ENCODE results near the gene FKBP14.

Gene FKBP14

GRCh38 chr7:30022991-30023390 is 3.5 kb downstream of the FKBP14 start:
- Mint-ChIP-seq H3K36me3 (ENCODE audit: low read depth) (peaks cover 8% of the 10 kb centered on the region), H3K4me3 (no peak overlapping the region), H3K9me3 (no peaks in the 10 kb centered on the region), H3K27me3 (no peaks in the 10 kb centered on the region), H3K27ac (no peak overlapping the region), H3K4me1 (ENCODE audit: low read depth) (peaks cover 48% of the 10 kb centered on the region)

GRCh38 chr7:30020535-30020934 is 6.0 kb downstream of the FKBP14 start:
- Mint-ChIP-seq H3K9me3 (no peaks in the 10 kb centered on the region), H3K27me3 (no peaks in the 10 kb centered on the region), H3K36me3 (ENCODE audit: low read depth) (peaks cover 15% of the 10 kb centered on the region), H3K4me1 (ENCODE audit: low read depth) (peaks cover 33% of the 10 kb centered on the region), H3K4me3 (no peak overlapping the region), H3K27ac (no peak overlapping the region)

GRCh38 chr7:30019960-30020359 is 6.5 kb downstream of the FKBP14 start:
- H3K36me3 Mint-ChIP-seq (ENCODE audit: low read depth) = peaks cover 15% of the 10 kb centered on the region
- H3K9me3 Mint-ChIP-seq = no peaks in the 10 kb centered on the region
- H3K4me1 Mint-ChIP-seq (ENCODE audit: low read depth) = peaks cover 28% of the 10 kb centered on the region
- no peak overlapping the region for H3K27ac Mint-ChIP-seq
- H3K4me3 Mint-ChIP-seq = no peak overlapping the region
- H3K27me3 Mint-ChIP-seq = no peaks in the 10 kb centered on the region

- H3K9me3 Mint-ChIP-seq = no peaks in the 10 kb centered on the region
- H3K4me3 Mint-ChIP-seq = no peak overlapping the region
- peaks cover 20% of the 10 kb centered on the region for H3K36me3 Mint-ChIP-seq (ENCODE audit: low read depth)
- no peaks in the 10 kb centered on the region for H3K27me3 Mint-ChIP-seq
- no peak overlapping the region for H3K27ac Mint-ChIP-seq
- peaks cover 22% of the 10 kb centered on the region for H3K4me1 Mint-ChIP-seq (ENCODE audit: low read depth)
Measured at GRCh38 chr7:30019387-30019786, 7.1 kb downstream of the FKBP14 start.

- H3K27me3 Mint-ChIP-seq = no peaks in the 10 kb centered on the region
- no peaks in the 10 kb centered on the region for H3K9me3 Mint-ChIP-seq
- H3K27ac Mint-ChIP-seq = no peak overlapping the region
- peaks cover 14% of the 10 kb centered on the region for H3K4me1 Mint-ChIP-seq (ENCODE audit: low read depth)
- H3K36me3 Mint-ChIP-seq (ENCODE audit: low read depth) = peaks cover 24% of the 10 kb centered on the region
- no peak overlapping the region for H3K4me3 Mint-ChIP-seq
Measured at GRCh38 chr7:30018451-30018850, 8.1 kb downstream of the FKBP14 start.

- Mint-ChIP-seq H3K36me3 (ENCODE audit: low read depth) (peaks cover 22% of the 10 kb centered on the region), H3K4me1 (ENCODE audit: low read depth) (no peaks in the 10 kb centered on the region), H3K4me3 (no peak overlapping the region), H3K9me3 (no peaks in the 10 kb centered on the region), H3K27me3 (no peaks in the 10 kb centered on the region), H3K27ac (no peak overlapping the region)
Measured at GRCh38 chr7:30012757-30013156, 13.7 kb downstream of the FKBP14 start.

- Mint-ChIP-seq H3K4me1 (ENCODE audit: low read depth) (no peaks in the 10 kb centered on the region), H3K27ac (no peak overlapping the region), H3K9me3 (no peaks in the 10 kb centered on the region), H3K27me3 (no peaks in the 10 kb centered on the region), H3K36me3 (ENCODE audit: low read depth) (peaks cover 15% of the 10 kb centered on the region), H3K4me3 (no peak overlapping the region)
Measured at GRCh38 chr7:30010021-30010420, 16.5 kb downstream of the FKBP14 start.

- H3K4me3 Mint-ChIP-seq = no peak overlapping the region
- H3K36me3 Mint-ChIP-seq (ENCODE audit: low read depth) = no peaks in the 10 kb centered on the region
- H3K27me3 Mint-ChIP-seq = peaks cover 4% of the 10 kb centered on the region
- no peaks in the 10 kb centered on the region for H3K9me3 Mint-ChIP-seq
- no peaks in the 10 kb centered on the region for H3K4me1 Mint-ChIP-seq (ENCODE audit: low read depth)
- no peak overlapping the region for H3K27ac Mint-ChIP-seq
Measured at GRCh38 chr7:30005464-30005863, 21.0 kb downstream of the FKBP14 start.

- H3K27ac Mint-ChIP-seq = no peak overlapping the region
- peaks cover 18% of the 10 kb centered on the region for H3K27me3 Mint-ChIP-seq
- H3K4me3 Mint-ChIP-seq = no peak overlapping the region
- H3K4me1 Mint-ChIP-seq (ENCODE audit: low read depth) = no peaks in the 10 kb centered on the region
- H3K36me3 Mint-ChIP-seq (ENCODE audit: low read depth) = no peaks in the 10 kb centered on the region
- no peaks in the 10 kb centered on the region for H3K9me3 Mint-ChIP-seq
Measured at GRCh38 chr7:30003098-30003497, 23.4 kb downstream of the FKBP14 start.

- Mint-ChIP-seq H3K4me1 (ENCODE audit: low read depth) (no peaks in the 10 kb centered on the region), H3K9me3 (peaks cover 5% of the 10 kb centered on the region), H3K27ac (no peak overlapping the region), H3K27me3 (peaks cover 24% of the 10 kb centered on the region), H3K4me3 (no peak overlapping the region), H3K36me3 (ENCODE audit: low read depth) (no peaks in the 10 kb centered on the region)
Measured at GRCh38 chr7:30001998-30002397, 24.5 kb downstream of the FKBP14 start.

GRCh38 chr7:29998489-29998888 is 28.0 kb downstream of the FKBP14 start:
- no peaks in the 10 kb centered on the region for H3K4me1 Mint-ChIP-seq (ENCODE audit: low read depth)
- H3K4me3 Mint-ChIP-seq = no peak overlapping the region
- H3K36me3 Mint-ChIP-seq (ENCODE audit: low read depth) = no peaks in the 10 kb centered on the region
- H3K27me3 Mint-ChIP-seq = peaks cover 32% of the 10 kb centered on the region
- peaks cover 16% of the 10 kb centered on the region for H3K9me3 Mint-ChIP-seq
- no peak overlapping the region for H3K27ac Mint-ChIP-seq

- Mint-ChIP-seq H3K4me1 (ENCODE audit: low read depth) (no peaks in the 10 kb centered on the region), H3K36me3 (ENCODE audit: low read depth) (no peaks in the 10 kb centered on the region), H3K27ac (no peak overlapping the region), H3K27me3 (peaks cover 36% of the 10 kb centered on the region), H3K4me3 (no peak overlapping the region), H3K9me3 (peaks cover 21% of the 10 kb centered on the region)
Measured at GRCh38 chr7:29996321-29996720, 30.2 kb downstream of the FKBP14 start.

GRCh38 chr7:29995652-29996051 is 30.9 kb downstream of the FKBP14 start:
- Mint-ChIP-seq H3K27ac (no peak overlapping the region), H3K36me3 (ENCODE audit: low read depth) (no peaks in the 10 kb centered on the region), H3K27me3 (peaks cover 43% of the 10 kb centered on the region), H3K9me3 (peaks cover 21% of the 10 kb centered on the region), H3K4me3 (no peak overlapping the region), H3K4me1 (ENCODE audit: low read depth) (no peaks in the 10 kb centered on the region)

- H3K9me3 Mint-ChIP-seq = peaks cover 21% of the 10 kb centered on the region
- H3K4me3 Mint-ChIP-seq = no peak overlapping the region
- H3K36me3 Mint-ChIP-seq (ENCODE audit: low read depth) = no peaks in the 10 kb centered on the region
- H3K27me3 Mint-ChIP-seq = peaks cover 43% of the 10 kb centered on the region
- no peak overlapping the region for H3K27ac Mint-ChIP-seq
- H3K4me1 Mint-ChIP-seq (ENCODE audit: low read depth) = peaks cover 12% of the 10 kb centered on the region
Measured at GRCh38 chr7:29993140-29993539, 33.4 kb downstream of the FKBP14 start.

- Mint-ChIP-seq H3K36me3 (ENCODE audit: low read depth) (no peaks in the 10 kb centered on the region), H3K27ac (no peak overlapping the region), H3K4me3 (no peak overlapping the region), H3K27me3 (peaks cover 46% of the 10 kb centered on the region), H3K4me1 (ENCODE audit: low read depth) (peaks cover 24% of the 10 kb centered on the region), H3K9me3 (peaks cover 17% of the 10 kb centered on the region)
Measured at GRCh38 chr7:29991937-29992336, 34.6 kb downstream of the FKBP14 start.

- Mint-ChIP-seq H3K9me3 (peaks cover 8% of the 10 kb centered on the region), H3K4me3 (no peak overlapping the region), H3K4me1 (ENCODE audit: low read depth) (peaks cover 26% of the 10 kb centered on the region), H3K27me3 (peaks cover 43% of the 10 kb centered on the region), H3K36me3 (ENCODE audit: low read depth) (no peaks in the 10 kb centered on the region), H3K27ac (no peak overlapping the region)
Measured at GRCh38 chr7:29990931-29991330, 35.6 kb downstream of the FKBP14 start.
